ENCODE measurements around the gene RIMS1. TPM values are rescaled to one million over a fixed set of nuclear protein-coding genes. Genes with fewer than 3 reads are reported as not detected.

The RIMS1 gene
- total RNA-seq, 1 donor from 2014 or later = 3.9 TPM

GRCh38 chr6:72290620-72291019 is 404.3 kb downstream of the RIMS1 start:
- no peaks in the 10 kb centered on the region for H3K9me3 ChIP-seq

GRCh38 chr6:72296375-72296774 is 410.0 kb downstream of the RIMS1 start:
- DNase-seq (no peak), ATAC-seq (no peak)
- Histone ChIP-seq H3K27me3 (no peaks in the 10 kb centered on the region), H3K27ac (no peak overlapping the region), H3K9me3 (no peaks in the 10 kb centered on the region), H3K4me3 (no peak overlapping the region), H3K4me1 (no peaks in the 10 kb centered on the region), H3K36me3 (no peaks in the 10 kb centered on the region)
- TF ChIP-seq CTCF (IDR thresholded peaks at IDR 0.05) = no peak
- intact Hi-C loops (cut with DNase I) = no loop called here

More at GRCh38 chr6:72290620-72291019, 404.3 kb downstream of the RIMS1 start:
- Histone ChIP-seq H3K27ac (no peak overlapping the region), H3K4me3 (no peak overlapping the region), H3K27me3 (no peaks in the 10 kb centered on the region), H3K36me3 (no peaks in the 10 kb centered on the region), H3K4me1 (no peaks in the 10 kb centered on the region)
- DNase-seq (peak; percentile 53), ATAC-seq (no peak)
- intact Hi-C loops (cut with DNase I) = no loop called here
- TF ChIP-seq CTCF (IDR thresholded peaks at IDR 0.05) = no peak

GRCh38 chr6:72305971-72306370 is 419.6 kb downstream of the RIMS1 start:
- Histone ChIP-seq H3K36me3 (no peaks in the 10 kb centered on the region), H3K9me3 (no peaks in the 10 kb centered on the region), H3K4me1 (no peaks in the 10 kb centered on the region), H3K27ac (no peak overlapping the region), H3K27me3 (no peaks in the 10 kb centered on the region), H3K4me3 (no peak overlapping the region)
- intact Hi-C loops (cut with DNase I) = no loop called here
- DNase-seq (no peak), ATAC-seq (no peak)
- TF ChIP-seq CTCF (IDR thresholded peaks at IDR 0.05) = no peak

GRCh38 chr6:72316675-72317380 is 430.5 kb downstream of the RIMS1 start:
- H3K9me3 ChIP-seq = no peaks in the 10 kb centered on the region
- intact Hi-C loops (cut with DNase I) = no loop called here
- no peaks in the 10 kb centered on the region for H3K36me3 ChIP-seq
- ATAC-seq (peak; percentile 42), DNase-seq (peak; percentile 48)
- H3K27ac ChIP-seq = no peak overlapping the region
- H3K4me1 ChIP-seq = no peaks in the 10 kb centered on the region
- H3K27me3 ChIP-seq = no peaks in the 10 kb centered on the region
- TF ChIP-seq CTCF (IDR thresholded peaks at IDR 0.05) = no peak
- no peak overlapping the region for H3K4me3 ChIP-seq

GRCh38 chr6:72321788-72322187 is 435.4 kb downstream of the RIMS1 start:
- TF ChIP-seq CTCF (IDR thresholded peaks at IDR 0.05) = no peak
- Histone ChIP-seq H3K27ac (no peak overlapping the region), H3K9me3 (no peaks in the 10 kb centered on the region), H3K27me3 (no peaks in the 10 kb centered on the region), H3K36me3 (no peaks in the 10 kb centered on the region), H3K4me1 (no peaks in the 10 kb centered on the region), H3K4me3 (no peak overlapping the region)
- intact Hi-C loops (cut with DNase I) = no loop called here
- no peak for DNase-seq
- ATAC-seq = no peak

- TF ChIP-seq CTCF (IDR thresholded peaks at IDR 0.05) = no peak
- Histone ChIP-seq H3K27me3 (no peaks in the 10 kb centered on the region), H3K27ac (no peak overlapping the region), H3K4me3 (no peak overlapping the region), H3K36me3 (no peaks in the 10 kb centered on the region), H3K4me1 (no peaks in the 10 kb centered on the region), H3K9me3 (no peaks in the 10 kb centered on the region)
- ATAC-seq = no peak
- intact Hi-C loops (cut with DNase I) = no loop called here
- no peak for DNase-seq
Observed at GRCh38 chr6:72322771-72323170, 436.4 kb downstream of the RIMS1 start.
